ENCODE measurements around the gene ZNF211.

Gene ZNF211

GRCh38 chr19:57642396-57643046 lies 9.6 kb downstream of the ZNF211 start:
- TF ChIP-seq FOXP2 (optimal IDR thresholded peaks at IDR 0.05; ENCODE audit: borderline replicate concordance, extremely low read depth, extremely low read length, insufficient read depth) (no peak), SIN3A (IDR thresholded peaks at IDR 0.05; ENCODE audit: borderline replicate concordance, insufficient read depth, low read length) (no peak), TAF1 (IDR thresholded peaks at IDR 0.05; ENCODE audit: borderline replicate concordance, insufficient read depth, low read length) (no peak), POLR2AphosphoS5 (IDR thresholded peaks at IDR 0.05; ENCODE audit: low read depth, low read length) (no peak)
- TF ChIP-seq, protein P1, sequence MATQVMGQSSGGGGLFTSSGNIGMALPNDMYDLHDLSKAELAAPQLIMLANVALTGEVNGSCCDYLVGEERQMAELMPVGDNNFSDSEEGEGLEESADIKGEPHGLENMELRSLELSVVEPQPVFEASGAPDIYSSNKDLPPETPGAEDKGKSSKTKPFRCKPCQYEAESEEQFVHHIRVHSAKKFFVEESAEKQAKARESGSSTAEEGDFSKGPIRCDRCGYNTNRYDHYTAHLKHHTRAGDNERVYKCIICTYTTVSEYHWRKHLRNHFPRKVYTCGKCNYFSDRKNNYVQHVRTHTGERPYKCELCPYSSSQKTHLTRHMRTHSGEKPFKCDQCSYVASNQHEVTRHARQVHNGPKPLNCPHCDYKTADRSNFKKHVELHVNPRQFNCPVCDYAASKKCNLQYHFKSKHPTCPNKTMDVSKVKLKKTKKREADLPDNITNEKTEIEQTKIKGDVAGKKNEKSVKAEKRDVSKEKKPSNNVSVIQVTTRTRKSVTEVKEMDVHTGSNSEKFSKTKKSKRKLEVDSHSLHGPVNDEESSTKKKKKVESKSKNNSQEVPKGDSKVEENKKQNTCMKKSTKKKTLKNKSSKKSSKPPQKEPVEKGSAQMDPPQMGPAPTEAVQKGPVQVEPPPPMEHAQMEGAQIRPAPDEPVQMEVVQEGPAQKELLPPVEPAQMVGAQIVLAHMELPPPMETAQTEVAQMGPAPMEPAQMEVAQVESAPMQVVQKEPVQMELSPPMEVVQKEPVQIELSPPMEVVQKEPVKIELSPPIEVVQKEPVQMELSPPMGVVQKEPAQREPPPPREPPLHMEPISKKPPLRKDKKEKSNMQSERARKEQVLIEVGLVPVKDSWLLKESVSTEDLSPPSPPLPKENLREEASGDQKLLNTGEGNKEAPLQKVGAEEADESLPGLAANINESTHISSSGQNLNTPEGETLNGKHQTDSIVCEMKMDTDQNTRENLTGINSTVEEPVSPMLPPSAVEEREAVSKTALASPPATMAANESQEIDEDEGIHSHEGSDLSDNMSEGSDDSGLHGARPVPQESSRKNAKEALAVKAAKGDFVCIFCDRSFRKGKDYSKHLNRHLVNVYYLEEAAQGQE (IDR thresholded peaks at IDR 0.05; ENCODE audit: insufficient read depth in 1 of 2, low read depth in 2 of 2, low read length in 2 of 2), result no peak

DNA sequence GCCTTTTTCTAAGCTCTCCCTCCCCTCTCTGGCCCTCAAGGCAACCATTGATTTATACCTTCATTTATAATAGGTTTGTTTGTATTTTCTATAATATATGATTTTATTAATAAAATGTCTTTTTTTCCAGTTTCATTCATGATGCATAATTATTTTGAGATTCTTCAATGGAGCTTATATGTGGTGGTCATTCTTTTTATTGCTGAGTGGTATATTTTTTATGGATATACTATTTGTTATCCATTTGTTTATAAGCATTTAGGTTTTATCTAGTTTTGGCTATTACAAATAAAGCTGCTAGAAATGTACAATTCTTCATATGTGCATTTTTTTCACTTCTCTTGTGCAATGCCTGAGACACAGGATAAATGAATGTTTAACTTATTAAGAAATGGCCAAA lies 10.8 kb downstream of the ZNF211 start:
- TF ChIP-seq SIN3A (IDR thresholded peaks at IDR 0.05; ENCODE audit: borderline replicate concordance, insufficient read depth, low read length), result no peak
- no peak for TF ChIP-seq TAF1 (IDR thresholded peaks at IDR 0.05; ENCODE audit: borderline replicate concordance, insufficient read depth, low read length)
- no peak for TF ChIP-seq FOXP2 (optimal IDR thresholded peaks at IDR 0.05; ENCODE audit: borderline replicate concordance, extremely low read depth, extremely low read length, insufficient read depth)
- TF ChIP-seq, protein P1 (IDR thresholded peaks at IDR 0.05; ENCODE audit: insufficient read depth in 1 of 2, low read depth in 2 of 2, low read length in 2 of 2), result no peak
- no peak for TF ChIP-seq POLR2AphosphoS5 (IDR thresholded peaks at IDR 0.05; ENCODE audit: low read depth, low read length)

DNA sequence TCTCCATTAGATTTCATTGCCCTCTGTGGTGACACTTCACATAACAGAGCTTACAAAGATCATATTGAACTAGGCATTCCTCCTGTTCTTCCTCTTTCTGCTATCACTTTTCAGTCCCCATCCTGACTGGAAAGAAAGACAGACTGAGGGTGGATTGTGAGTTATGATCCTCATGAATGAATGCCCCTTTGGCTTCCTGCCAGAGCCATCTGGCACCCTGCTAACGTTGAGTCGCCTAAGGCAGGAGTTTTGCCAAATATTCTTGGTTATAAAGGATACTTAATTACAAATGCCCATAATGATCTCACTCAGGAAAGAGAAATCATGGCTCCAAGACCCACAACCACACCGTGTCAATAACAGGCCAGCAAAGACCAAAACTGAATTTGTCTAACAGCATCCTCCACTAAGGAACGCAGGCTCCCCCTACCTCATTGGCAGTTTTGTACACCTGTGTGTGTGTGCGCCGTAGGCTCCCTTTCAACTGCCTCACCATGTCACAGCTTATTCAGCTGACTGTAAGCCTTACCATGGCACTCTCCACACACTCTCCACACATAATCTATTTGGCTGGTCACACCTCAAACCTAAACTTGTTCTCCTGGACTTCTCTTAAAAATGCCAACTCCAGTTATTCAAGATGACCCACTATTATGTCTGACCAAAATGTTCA lies 15.5 kb downstream of the ZNF211 start:
- no peak for TF ChIP-seq POLR2AphosphoS5 (IDR thresholded peaks at IDR 0.05; ENCODE audit: low read depth, low read length)
- TF ChIP-seq, protein P1 (IDR thresholded peaks at IDR 0.05; ENCODE audit: insufficient read depth in 1 of 2, low read depth in 2 of 2, low read length in 2 of 2), result no peak
- no peak for TF ChIP-seq FOXP2 (optimal IDR thresholded peaks at IDR 0.05; ENCODE audit: borderline replicate concordance, extremely low read depth, extremely low read length, insufficient read depth)
- TF ChIP-seq SIN3A (IDR thresholded peaks at IDR 0.05; ENCODE audit: borderline replicate concordance, insufficient read depth, low read length), result no peak
- TF ChIP-seq TAF1 (IDR thresholded peaks at IDR 0.05; ENCODE audit: borderline replicate concordance, insufficient read depth, low read length), result no peak

GRCh38 chr19:57651654-57651996 lies 18.7 kb downstream of the ZNF211 start:
- TF ChIP-seq FOXP2 (optimal IDR thresholded peaks at IDR 0.05; ENCODE audit: borderline replicate concordance, extremely low read depth, extremely low read length, insufficient read depth) (no peak), TAF1 (IDR thresholded peaks at IDR 0.05; ENCODE audit: borderline replicate concordance, insufficient read depth, low read length) (no peak), SIN3A (IDR thresholded peaks at IDR 0.05; ENCODE audit: borderline replicate concordance, insufficient read depth, low read length) (no peak), POLR2AphosphoS5 (IDR thresholded peaks at IDR 0.05; ENCODE audit: low read depth, low read length) (no peak)
- TF ChIP-seq, protein P1 (IDR thresholded peaks at IDR 0.05; ENCODE audit: insufficient read depth in 1 of 2, low read depth in 2 of 2, low read length in 2 of 2), result no peak
